WTC11 (cell line): ENCODE results near the gene THSD4. TPM values are rescaled to one million over a fixed set of nuclear protein-coding genes. Genes with fewer than 3 reads are reported as not detected.

Source experiments
- ATAC-seq: fragments of 200-7000 bp; cut with Tn5 transposase; 2 replicates; pipeline ENCODE4 v1.10.0; 2021; ENCODE audit warnings: mild to moderate bottlenecking, moderate library complexity
- CTCF ChIA-PET: fragments of 300-600 bp; sonication (Branson Sonifier 250); formaldehyde crosslinking; loops from one replicate; lab custom pipeline; 2021; ENCODE audit warnings: antibody characterized with exemption; lab: Charles Lee
- POLR2A ChIA-PET: fragments of 350-600 bp; sonication (Branson Sonifier 250); formaldehyde crosslinking; loops from one replicate; lab custom pipeline; 2021; ENCODE audit warnings: antibody characterized with exemption; lab: Charles Lee
- DNase-seq: peaks from one replicate; pipeline ENCODE4 v3.0.0; 2021; ENCODE audit warnings: low spot score
- H3K27ac Mint-ChIP-seq: 2 replicates; pipeline ENCODE4 v1.8.0; 2021; ENCODE audit warnings: mixed read lengths
- H3K27me3 Mint-ChIP-seq: 2 replicates; pipeline ENCODE4 v1.8.0; 2021; ENCODE audit warnings: low read depth, mild to moderate bottlenecking, moderate library complexity, mixed read lengths
- H3K36me3 Mint-ChIP-seq: 2 replicates; pipeline ENCODE4 v1.8.0; 2021; ENCODE audit warnings: mixed read lengths
- H3K4me1 Mint-ChIP-seq: 2 replicates; pipeline ENCODE4 v1.8.0; 2022; ENCODE audit warnings: mixed read lengths
- H3K4me3 Mint-ChIP-seq: 2 replicates; pipeline ENCODE4 v1.8.0; 2021; ENCODE audit warnings: mild to moderate bottlenecking, moderate library complexity, mixed read lengths
- H3K9me3 Mint-ChIP-seq: 2 replicates; pipeline ENCODE4 v1.8.0; 2021; ENCODE audit warnings: mixed read lengths
- ATF1 ChIP-seq: sonication (generic); formaldehyde crosslinking; IDR thresholded peaks from 2 replicates; pipeline ENCODE4 v1.8.1; 2023; ENCODE audit warnings: mild to moderate bottlenecking, moderate library complexity, missing genetic modification reagents
- GRHL2 ChIP-seq: fragments of 250-450 bp; sonication (Bioruptor Pico); IDR thresholded peaks from 2 replicates; pipeline ENCODE4 v1.8.0; 2022; ENCODE audit warnings: mild to moderate bottlenecking, moderate library complexity; ENCODE audit not compliant: insufficient replicate concordance, severe bottlenecking
- IRF2 ChIP-seq: sonication (generic); formaldehyde crosslinking; IDR thresholded peaks from 2 replicates; pipeline ENCODE4 v1.8.0; 2022; ENCODE audit warnings: low read depth, missing genetic modification reagents, borderline replicate concordance
- JAZF1 ChIP-seq: fragments of 250-450 bp; sonication (Bioruptor Pico); IDR thresholded peaks from 2 replicates; pipeline ENCODE4 v1.9.0; 2021; ENCODE audit warnings: moderate library complexity, mild to moderate bottlenecking, inconsistent platforms
- MYBL2 ChIP-seq: sonication (generic); formaldehyde crosslinking; IDR thresholded peaks from 2 replicates; pipeline ENCODE4 v1.8.1; 2023; ENCODE audit warnings: mild to moderate bottlenecking, moderate library complexity, missing genetic modification reagents
- NFYB ChIP-seq: sonication (generic); formaldehyde crosslinking; conservative IDR thresholded peaks from 2 replicates; pipeline ENCODE4 v1.8.0; 2022; ENCODE audit warnings: low read depth, missing genetic modification reagents
- NR2C2 ChIP-seq: sonication (generic); formaldehyde crosslinking; IDR thresholded peaks from 2 replicates; pipeline ENCODE4 v1.8.0; 2022; ENCODE audit warnings: mild to moderate bottlenecking, missing genetic modification reagents
- TEAD4 ChIP-seq: sonication (generic); formaldehyde crosslinking; IDR thresholded peaks from 2 replicates; pipeline ENCODE4 v1.8.0; 2022; ENCODE audit warnings: mild to moderate bottlenecking, missing genetic modification reagents
- ZBTB21 ChIP-seq: sonication (generic); formaldehyde crosslinking; IDR thresholded peaks from 2 replicates; pipeline ENCODE4 v1.8.1; 2023; ENCODE audit warnings: mild to moderate bottlenecking, missing genetic modification reagents, borderline replicate concordance
- ZNF263 ChIP-seq: sonication (generic); formaldehyde crosslinking; IDR thresholded peaks from 2 replicates; pipeline ENCODE4 v1.8.1; 2022; ENCODE audit warnings: low read depth, mild to moderate bottlenecking, moderate library complexity, missing genetic modification reagents
- ZNF423 ChIP-seq: fragments of 250-450 bp; sonication (Bioruptor Pico); IDR thresholded peaks from 2 replicates; pipeline ENCODE4 v2.1.2; 2022; ENCODE audit warnings: mild to moderate bottlenecking, moderate library complexity
- total RNA-seq: library from RNA; stranded (reverse); gene quantifications from 3 replicates; pipeline ENCODE4 v1.2.3, GENCODE V29; 2021
- TF ChIP-seq, protein P1 (sequence below): sonication (generic); formaldehyde crosslinking; IDR thresholded peaks from 2 replicates; pipeline ENCODE4 v1.8.1; 2023; ENCODE audit warnings: mild to moderate bottlenecking, moderate library complexity, missing genetic modification reagents
- TF ChIP-seq, protein P2 (sequence below): sonication (generic); formaldehyde crosslinking; conservative IDR thresholded peaks from 2 replicates; pipeline ENCODE4 v1.8.1; 2022; ENCODE audit warnings: mild to moderate bottlenecking, missing genetic modification reagents
- TF ChIP-seq, protein P3 (sequence below): fragments of 250-450 bp; sonication (Bioruptor Pico); IDR thresholded peaks from 2 replicates; pipeline ENCODE4 v1.9.0; 2021; ENCODE audit warnings: mild to moderate bottlenecking
- TF ChIP-seq, protein P4 (sequence below): sonication (generic); formaldehyde crosslinking; IDR thresholded peaks from 2 replicates; pipeline ENCODE4 v1.8.0; 2023; ENCODE audit warnings: mild to moderate bottlenecking, missing genetic modification reagents
- TF ChIP-seq, protein P5 (sequence below): fragments of 250-450 bp; sonication (Bioruptor Pico); IDR thresholded peaks from 2 replicates; pipeline ENCODE4 v1.9.0; 2021; ENCODE audit warnings: moderate library complexity, mild to moderate bottlenecking, inconsistent platforms, borderline replicate concordance
- TF ChIP-seq, protein P6 (sequence below): sonication (generic); formaldehyde crosslinking; IDR thresholded peaks from 2 replicates; pipeline ENCODE4 v1.8.0; 2023; ENCODE audit warnings: missing genetic modification reagents, mild to moderate bottlenecking, borderline replicate concordance

THSD4 gene
- total RNA-seq, 1 experiment from 2014 or later = 7.8 TPM

DNA sequence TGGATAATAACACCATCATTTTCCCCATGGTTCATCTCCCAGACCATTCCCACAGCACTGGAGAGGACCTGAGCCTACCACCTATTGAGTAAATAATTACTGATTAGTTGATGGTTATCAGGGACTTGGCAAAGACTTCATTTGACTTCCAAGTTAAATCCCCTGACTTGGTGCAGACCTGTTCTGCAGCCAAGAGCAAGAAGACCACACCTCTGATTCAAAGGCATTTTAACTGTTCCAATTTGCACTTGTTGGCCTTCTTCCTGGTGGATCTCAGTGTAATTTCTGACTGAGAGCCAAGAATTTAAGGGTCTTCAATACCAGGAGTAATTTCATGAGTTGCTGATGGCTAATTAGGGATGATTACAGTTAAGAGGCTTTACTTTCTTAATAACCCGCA, 24.0 kb downstream of the THSD4 start (continued):
- TF ChIP-seq, protein P1, sequence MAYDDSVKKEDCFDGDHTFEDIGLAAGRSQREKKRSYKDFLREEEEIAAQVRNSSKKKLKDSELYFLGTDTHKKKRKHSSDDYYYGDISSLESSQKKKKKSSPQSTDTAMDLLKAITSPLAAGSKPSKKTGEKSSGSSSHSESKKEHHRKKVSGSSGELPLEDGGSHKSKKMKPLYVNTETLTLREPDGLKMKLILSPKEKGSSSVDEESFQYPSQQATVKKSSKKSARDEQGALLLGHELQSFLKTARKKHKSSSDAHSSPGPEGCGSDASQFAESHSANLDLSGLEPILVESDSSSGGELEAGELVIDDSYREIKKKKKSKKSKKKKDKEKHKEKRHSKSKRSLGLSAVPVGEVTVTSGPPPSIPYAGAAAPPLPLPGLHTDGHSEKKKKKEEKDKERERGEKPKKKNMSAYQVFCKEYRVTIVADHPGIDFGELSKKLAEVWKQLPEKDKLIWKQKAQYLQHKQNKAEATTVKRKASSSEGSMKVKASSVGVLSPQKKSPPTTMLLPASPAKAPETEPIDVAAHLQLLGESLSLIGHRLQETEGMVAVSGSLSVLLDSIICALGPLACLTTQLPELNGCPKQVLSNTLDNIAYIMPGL = no peak
- TF ChIP-seq MYBL2 = no peak
- no peak for TF ChIP-seq ZNF423 (CRISPR knock-in tag)
- TF ChIP-seq TEAD4 (CRISPR knock-in tag) = no peak
- no peak for TF ChIP-seq NR2C2 (CRISPR knock-in tag)
- TF ChIP-seq, protein P2, sequence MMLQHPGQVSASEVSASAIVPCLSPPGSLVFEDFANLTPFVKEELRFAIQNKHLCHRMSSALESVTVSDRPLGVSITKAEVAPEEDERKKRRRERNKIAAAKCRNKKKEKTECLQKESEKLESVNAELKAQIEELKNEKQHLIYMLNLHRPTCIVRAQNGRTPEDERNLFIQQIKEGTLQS (CRISPR knock-in tag) = no peak
- TF ChIP-seq, protein P3, sequence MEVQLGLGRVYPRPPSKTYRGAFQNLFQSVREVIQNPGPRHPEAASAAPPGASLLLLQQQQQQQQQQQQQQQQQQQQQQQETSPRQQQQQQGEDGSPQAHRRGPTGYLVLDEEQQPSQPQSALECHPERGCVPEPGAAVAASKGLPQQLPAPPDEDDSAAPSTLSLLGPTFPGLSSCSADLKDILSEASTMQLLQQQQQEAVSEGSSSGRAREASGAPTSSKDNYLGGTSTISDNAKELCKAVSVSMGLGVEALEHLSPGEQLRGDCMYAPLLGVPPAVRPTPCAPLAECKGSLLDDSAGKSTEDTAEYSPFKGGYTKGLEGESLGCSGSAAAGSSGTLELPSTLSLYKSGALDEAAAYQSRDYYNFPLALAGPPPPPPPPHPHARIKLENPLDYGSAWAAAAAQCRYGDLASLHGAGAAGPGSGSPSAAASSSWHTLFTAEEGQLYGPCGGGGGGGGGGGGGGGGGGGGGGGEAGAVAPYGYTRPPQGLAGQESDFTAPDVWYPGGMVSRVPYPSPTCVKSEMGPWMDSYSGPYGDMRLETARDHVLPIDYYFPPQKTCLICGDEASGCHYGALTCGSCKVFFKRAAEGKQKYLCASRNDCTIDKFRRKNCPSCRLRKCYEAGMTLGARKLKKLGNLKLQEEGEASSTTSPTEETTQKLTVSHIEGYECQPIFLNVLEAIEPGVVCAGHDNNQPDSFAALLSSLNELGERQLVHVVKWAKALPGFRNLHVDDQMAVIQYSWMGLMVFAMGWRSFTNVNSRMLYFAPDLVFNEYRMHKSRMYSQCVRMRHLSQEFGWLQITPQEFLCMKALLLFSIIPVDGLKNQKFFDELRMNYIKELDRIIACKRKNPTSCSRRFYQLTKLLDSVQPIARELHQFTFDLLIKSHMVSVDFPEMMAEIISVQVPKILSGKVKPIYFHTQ = no peak
- no peak for TF ChIP-seq IRF2 (CRISPR knock-in tag)
- TF ChIP-seq, protein P4, sequence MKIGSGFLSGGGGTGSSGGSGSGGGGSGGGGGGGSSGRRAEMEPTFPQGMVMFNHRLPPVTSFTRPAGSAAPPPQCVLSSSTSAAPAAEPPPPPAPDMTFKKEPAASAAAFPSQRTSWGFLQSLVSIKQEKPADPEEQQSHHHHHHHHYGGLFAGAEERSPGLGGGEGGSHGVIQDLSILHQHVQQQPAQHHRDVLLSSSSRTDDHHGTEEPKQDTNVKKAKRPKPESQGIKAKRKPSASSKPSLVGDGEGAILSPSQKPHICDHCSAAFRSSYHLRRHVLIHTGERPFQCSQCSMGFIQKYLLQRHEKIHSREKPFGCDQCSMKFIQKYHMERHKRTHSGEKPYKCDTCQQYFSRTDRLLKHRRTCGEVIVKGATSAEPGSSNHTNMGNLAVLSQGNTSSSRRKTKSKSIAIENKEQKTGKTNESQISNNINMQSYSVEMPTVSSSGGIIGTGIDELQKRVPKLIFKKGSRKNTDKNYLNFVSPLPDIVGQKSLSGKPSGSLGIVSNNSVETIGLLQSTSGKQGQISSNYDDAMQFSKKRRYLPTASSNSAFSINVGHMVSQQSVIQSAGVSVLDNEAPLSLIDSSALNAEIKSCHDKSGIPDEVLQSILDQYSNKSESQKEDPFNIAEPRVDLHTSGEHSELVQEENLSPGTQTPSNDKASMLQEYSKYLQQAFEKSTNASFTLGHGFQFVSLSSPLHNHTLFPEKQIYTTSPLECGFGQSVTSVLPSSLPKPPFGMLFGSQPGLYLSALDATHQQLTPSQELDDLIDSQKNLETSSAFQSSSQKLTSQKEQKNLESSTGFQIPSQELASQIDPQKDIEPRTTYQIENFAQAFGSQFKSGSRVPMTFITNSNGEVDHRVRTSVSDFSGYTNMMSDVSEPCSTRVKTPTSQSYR = no peak
- TF ChIP-seq JAZF1 (CRISPR knock-in tag) = no peak
- TF ChIP-seq, protein P5, sequence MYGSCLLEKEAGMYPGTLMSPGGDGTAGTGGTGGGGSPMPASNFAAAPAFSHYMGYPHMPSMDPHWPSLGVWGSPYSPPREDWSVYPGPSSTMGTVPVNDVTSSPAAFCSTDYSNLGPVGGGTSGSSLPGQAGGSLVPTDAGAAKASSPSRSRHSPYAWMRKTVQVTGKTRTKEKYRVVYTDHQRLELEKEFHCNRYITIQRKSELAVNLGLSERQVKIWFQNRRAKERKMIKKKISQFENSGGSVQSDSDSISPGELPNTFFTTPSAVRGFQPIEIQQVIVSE (CRISPR knock-in tag) = no peak

DNA sequence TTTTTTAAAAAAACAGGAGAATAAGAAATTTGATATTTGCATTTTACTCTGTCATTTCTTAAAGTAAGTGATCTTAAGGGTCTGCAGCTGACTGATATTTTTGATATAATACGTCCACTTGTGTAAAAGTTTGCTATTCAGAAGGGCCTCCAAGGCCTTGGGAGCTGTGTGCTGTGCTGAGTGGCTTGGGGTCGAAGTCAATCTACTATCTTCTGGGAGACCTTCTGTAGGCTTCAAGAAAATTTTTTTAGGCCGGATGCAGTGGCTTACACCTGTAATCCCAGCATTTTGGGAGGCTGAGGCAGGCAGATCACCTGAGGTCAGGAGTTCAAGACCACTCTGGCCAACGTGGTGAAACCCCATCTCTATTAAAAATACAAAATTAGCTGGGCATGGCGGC, 26.3 kb downstream of the THSD4 start:
- no peaks in the 10 kb centered on the region for H3K27me3 Mint-ChIP-seq
- DNase-seq (no peak), ATAC-seq (no peak)
- no peak overlapping the region for H3K27ac Mint-ChIP-seq
- H3K4me3 Mint-ChIP-seq = no peak overlapping the region
- no peaks in the 10 kb centered on the region for H3K36me3 Mint-ChIP-seq
- H3K9me3 Mint-ChIP-seq = peaks cover 8% of the 10 kb centered on the region; the same call in 1 of the 2 replicates
- TF ChIP-seq, protein P6, sequence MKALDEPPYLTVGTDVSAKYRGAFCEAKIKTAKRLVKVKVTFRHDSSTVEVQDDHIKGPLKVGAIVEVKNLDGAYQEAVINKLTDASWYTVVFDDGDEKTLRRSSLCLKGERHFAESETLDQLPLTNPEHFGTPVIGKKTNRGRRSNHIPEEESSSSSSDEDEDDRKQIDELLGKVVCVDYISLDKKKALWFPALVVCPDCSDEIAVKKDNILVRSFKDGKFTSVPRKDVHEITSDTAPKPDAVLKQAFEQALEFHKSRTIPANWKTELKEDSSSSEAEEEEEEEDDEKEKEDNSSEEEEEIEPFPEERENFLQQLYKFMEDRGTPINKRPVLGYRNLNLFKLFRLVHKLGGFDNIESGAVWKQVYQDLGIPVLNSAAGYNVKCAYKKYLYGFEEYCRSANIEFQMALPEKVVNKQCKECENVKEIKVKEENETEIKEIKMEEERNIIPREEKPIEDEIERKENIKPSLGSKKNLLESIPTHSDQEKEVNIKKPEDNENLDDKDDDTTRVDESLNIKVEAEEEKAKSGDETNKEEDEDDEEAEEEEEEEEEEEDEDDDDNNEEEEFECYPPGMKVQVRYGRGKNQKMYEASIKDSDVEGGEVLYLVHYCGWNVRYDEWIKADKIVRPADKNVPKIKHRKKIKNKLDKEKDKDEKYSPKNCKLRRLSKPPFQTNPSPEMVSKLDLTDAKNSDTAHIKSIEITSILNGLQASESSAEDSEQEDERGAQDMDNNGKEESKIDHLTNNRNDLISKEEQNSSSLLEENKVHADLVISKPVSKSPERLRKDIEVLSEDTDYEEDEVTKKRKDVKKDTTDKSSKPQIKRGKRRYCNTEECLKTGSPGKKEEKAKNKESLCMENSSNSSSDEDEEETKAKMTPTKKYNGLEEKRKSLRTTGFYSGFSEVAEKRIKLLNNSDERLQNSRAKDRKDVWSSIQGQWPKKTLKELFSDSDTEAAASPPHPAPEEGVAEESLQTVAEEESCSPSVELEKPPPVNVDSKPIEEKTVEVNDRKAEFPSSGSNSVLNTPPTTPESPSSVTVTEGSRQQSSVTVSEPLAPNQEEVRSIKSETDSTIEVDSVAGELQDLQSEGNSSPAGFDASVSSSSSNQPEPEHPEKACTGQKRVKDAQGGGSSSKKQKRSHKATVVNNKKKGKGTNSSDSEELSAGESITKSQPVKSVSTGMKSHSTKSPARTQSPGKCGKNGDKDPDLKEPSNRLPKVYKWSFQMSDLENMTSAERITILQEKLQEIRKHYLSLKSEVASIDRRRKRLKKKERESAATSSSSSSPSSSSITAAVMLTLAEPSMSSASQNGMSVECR (CRISPR knock-in tag) = no peak
- no peak for TF ChIP-seq IRF2 (CRISPR knock-in tag)
- TF ChIP-seq ZNF263 (CRISPR knock-in tag) = no peak
- TF ChIP-seq NFYB (CRISPR knock-in tag) = no peak
- no peak for TF ChIP-seq ATF1 (CRISPR knock-in tag)
- no peak for TF ChIP-seq ZBTB21
- TF ChIP-seq GRHL2 = no peak
- H3K4me1 Mint-ChIP-seq = peaks cover 17% of the 10 kb centered on the region
- ChIA-PET CTCF (no interaction called here), POLR2A (no interaction called here)
